HG03135 (cell line): ENCODE measurements around the gene SST.
A peak's percentile ranks its signal among the peaks of the same experiment; 100 is the strongest.

ENCODE experiments used
- ATAC-seq: cut with Tn5 transposase; IDR thresholded peaks from one replicate; pipeline ENCODE4 v1.9.1; 2021; ENCODE audit warnings: mild to moderate bottlenecking, moderate library complexity; ENCODE audit not compliant: unreplicated experiment

The SST gene

GRCh38 chr3:187669675-187670504, at the start of gene SST:
SST (minus strand) TSS chr3:187670394; CDS start chr3:187670291, 103 bp downstream.
- no peak for ATAC-seq

- no peak for ATAC-seq
Observed at GRCh38 chr3:187719628-187720336, 49.6 kb upstream of the SST start.

- ATAC-seq, result no peak
Observed at GRCh38 chr3:187718802-187719201, 48.6 kb upstream of the SST start.

GRCh38 chr3:187717572-187717971, 47.4 kb upstream of the SST start:
- ATAC-seq, result no peak

GRCh38 chr3:187714404-187714979, 44.3 kb upstream of the SST start:
- ATAC-seq, result peak; percentile 73

GRCh38 chr3:187713504-187713903, 43.3 kb upstream of the SST start:
- no peak for ATAC-seq

- ATAC-seq, result no peak
Observed at GRCh38 chr3:187709155-187709554, 39.0 kb upstream of the SST start.

- no peak for ATAC-seq
Observed at GRCh38 chr3:187708696-187709095, 38.5 kb upstream of the SST start.

- no peak for ATAC-seq
Observed at GRCh38 chr3:187706971-187707370, 36.8 kb upstream of the SST start.

GRCh38 chr3:187705164-187705563, 35.0 kb upstream of the SST start:
- no peak for ATAC-seq

GRCh38 chr3:187702507-187703033, 32.4 kb upstream of the SST start, which contains the start of gene RTP2:
RTP2 (minus strand) TSS chr3:187702557; CDS start chr3:187702128, 429 bp downstream.
- no peak for ATAC-seq

GRCh38 chr3:187700249-187700648, 30.1 kb upstream of the SST start:
- ATAC-seq, result no peak

GRCh38 chr3:187698499-187699399, 28.6 kb upstream of the SST start:
- no peak for ATAC-seq

GRCh38 chr3:187696021-187696420, 25.8 kb upstream of the SST start:
- ATAC-seq, result no peak

GRCh38 chr3:187695449-187695848, 25.3 kb upstream of the SST start:
- ATAC-seq, result no peak

GRCh38 chr3:187694801-187695200, 24.6 kb upstream of the SST start:
- no peak for ATAC-seq

- ATAC-seq, result no peak
Observed at GRCh38 chr3:187693431-187693830, 23.2 kb upstream of the SST start.

- no peak for ATAC-seq
Observed at GRCh38 chr3:187689984-187690383, 19.8 kb upstream of the SST start.

GRCh38 chr3:187686621-187687273, 16.6 kb upstream of the SST start:
- no peak for ATAC-seq

GRCh38 chr3:187685948-187686347, 15.8 kb upstream of the SST start:
- ATAC-seq, result no peak
